ENCODE results near the gene CIRBP.

The CIRBP gene

DNA sequence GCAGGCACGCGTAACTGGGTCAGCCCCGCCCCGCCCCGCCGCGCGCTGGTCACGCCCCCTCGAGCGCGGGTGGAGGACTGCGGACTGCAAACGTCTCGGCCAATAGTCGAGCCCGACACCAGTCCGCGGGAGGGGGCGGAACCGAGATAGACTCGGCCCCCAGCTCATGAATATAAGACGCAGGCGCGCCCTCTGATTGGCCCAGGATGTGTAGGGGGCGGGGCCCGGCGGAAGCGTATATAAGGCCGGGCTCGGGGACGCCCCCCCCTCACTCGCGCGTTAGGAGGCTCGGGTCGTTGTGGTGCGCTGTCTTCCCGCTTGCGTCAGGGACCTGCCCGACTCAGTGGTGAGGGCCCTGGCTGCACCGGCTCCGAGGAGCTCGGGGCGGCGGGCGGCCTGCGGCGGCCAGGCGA, at the start of gene CIRBP:
Gene CIRBP, plus strand, starts transcription at position 268 of the 413 bp plus-strand sequence. CDS start 1,602 bp downstream, outside the sequence.
- DNase-seq: peak; percentile 99

DNA sequence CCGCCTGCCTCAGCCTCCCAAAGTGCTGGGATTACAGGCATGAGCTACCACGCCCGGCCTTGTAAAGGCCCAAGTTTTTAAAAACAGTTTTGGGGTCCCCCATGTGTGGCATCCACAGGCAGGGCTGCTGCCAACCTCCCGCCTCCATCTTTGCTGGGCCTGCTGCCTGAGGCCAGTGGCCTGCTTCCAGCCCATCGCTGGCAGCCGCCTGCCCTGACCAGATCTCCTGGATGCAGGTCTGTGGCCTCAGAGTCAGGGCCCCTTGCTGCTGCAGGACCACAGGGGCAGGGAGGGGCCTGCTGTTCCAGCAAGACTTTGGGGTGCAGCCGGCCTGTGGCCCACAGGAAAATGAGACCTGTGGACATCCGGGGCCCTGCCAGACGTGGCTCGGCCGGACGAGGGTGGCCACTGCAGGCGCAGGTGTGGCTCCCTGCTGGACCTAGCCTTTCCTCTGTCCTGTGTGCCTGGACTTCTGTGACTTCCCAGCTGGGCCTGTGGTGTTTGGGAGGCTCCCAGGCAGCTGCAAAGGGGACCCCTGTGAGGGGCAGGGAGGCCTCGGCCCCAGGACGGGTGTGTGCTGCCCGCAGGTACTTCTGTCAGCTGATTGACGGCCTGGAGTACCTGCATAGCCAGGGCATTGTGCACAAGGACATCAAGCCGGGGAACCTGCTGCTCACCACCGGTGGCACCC, 49.2 kb upstream of the CIRBP start:
- no peak for DNase-seq

DNA sequence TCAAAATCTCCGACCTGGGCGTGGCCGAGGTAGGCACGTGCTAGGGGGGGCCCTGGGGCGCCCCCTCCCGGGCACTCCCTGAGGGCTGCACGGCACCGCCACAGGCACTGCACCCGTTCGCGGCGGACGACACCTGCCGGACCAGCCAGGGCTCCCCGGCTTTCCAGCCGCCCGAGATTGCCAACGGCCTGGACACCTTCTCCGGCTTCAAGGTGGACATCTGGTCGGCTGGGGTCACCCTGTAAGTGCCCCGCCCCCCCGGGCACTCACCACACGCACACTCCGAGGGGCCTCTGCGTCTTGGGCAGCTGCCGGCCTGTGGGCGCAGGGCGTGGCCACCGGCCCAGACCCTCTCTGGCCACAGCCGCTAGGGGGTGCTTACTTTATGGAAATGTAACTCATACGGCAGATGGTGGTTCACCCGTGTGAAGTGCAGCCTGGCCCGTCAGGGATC, 48.6 kb upstream of the CIRBP start:
- no peak for DNase-seq

DNA sequence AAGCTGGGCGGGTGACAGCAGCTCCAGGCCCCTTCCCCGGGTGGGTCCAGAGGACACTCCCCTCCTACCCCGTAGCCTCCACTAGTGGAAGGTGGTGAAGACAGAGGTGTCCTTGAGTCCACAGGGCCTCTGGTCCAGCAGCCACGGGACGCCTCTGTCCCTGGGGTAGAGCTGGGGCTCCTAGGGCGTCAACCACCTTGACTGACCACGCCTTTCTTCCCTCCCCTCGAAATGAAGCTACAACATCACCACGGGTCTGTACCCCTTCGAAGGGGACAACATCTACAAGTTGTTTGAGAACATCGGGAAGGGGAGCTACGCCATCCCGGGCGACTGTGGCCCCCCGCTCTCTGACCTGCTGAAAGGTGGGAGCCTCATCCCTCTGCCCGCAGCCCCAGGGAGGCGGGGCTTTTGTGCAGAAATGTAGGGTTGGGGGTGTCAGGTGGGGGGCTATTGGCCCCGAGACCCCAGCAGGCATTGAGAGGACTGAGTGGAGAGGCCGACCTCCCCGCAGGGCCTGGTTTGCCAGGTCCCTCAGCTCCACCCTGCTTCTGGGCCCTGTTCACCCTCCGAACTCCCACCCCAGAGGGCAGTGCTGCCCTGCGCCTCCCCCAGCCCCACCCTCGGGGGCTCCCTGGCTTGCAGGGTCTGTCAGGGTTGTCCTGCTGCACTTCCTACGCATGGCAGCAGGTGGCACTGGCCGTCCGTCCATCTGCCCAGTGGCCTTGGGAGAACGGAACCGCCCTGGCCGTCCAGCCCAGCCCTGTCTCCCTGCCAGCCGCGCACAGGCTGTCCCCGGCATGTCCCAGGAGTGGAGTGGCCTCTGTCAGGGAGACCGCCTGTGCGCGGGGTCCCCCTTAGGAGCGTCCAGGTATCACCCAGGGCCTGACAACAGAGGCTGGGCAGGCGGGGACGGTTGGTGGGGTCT, 47.9 kb upstream of the CIRBP start:
- no peak for DNase-seq

DNA sequence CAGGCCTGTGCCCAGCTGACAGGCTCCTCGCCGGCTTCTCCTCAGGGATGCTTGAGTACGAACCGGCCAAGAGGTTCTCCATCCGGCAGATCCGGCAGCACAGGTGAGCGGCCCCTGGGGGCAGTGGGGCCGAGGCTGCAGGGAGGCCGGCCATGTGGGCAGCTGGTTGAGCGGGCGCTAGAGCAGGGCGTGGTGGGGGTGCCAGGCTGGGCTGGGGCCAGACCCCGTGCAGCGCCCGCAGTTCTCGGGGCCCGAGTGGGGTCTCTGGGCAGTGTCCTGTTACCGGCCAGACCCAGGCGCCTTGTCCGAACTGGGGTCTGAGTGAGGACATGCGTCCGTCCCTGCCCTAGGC, 47.3 kb upstream of the CIRBP start:
- DNase-seq: no peak

DNA sequence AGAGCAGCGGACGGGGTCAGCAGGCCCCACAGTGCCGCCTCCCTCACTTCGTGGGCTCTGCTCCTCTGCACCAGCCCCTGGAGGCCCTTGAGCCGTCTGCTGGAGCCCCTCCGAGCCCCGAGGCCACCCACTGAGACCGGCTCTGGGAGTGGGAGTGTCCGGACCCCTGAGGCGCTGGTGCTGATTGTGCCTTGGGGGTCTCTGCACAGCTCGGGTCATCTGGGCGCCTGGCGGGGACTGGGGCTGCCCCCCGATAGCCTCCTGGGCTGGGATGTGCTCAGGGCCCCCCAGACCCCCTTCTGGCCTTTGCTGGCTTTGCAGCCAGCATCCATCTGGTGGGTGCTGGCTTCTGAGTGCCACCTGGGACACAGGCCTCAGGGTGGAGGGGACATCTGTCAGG, 46.7 kb upstream of the CIRBP start:
- DNase-seq: no peak

DNA sequence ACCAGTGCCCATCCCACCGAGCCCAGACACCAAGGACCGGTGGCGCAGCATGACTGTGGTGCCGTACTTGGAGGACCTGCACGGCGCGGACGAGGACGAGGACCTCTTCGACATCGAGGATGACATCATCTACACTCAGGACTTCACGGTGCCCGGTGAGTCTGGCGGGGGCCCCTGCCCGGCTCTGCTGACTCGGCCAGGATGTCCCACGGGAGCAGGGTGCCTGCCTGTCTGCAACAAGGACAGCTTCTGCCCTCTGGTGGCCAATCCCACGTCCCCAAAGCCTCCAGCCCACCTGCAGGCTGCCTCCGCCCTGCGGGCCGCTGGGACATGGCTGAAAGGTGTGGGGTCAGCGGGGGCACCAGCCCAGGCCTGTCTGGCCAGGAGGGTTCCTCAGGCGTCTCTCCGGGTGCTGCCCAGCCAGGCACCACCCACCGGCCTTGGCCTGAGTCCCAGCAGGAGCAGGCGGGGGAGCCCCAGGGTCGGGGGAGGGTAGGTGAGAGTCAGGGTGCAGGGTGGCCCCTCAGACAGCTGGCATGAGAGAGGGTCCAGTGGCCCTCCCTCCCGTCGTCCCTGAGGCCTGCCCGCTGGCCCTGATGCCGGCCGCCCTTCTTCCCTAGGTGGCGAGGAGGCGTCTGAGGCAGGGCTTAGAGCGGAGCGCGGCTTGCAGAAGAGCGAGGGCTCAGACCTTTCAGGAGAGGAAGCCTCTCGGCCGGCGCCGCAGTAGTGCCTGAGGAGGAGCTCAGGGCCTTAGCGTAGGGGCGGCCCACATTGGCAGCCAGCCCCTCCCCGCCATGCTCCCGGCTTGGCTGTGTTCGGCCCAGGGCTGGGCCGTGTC, 45.9 kb upstream of the CIRBP start:
- no peak for DNase-seq

DNA sequence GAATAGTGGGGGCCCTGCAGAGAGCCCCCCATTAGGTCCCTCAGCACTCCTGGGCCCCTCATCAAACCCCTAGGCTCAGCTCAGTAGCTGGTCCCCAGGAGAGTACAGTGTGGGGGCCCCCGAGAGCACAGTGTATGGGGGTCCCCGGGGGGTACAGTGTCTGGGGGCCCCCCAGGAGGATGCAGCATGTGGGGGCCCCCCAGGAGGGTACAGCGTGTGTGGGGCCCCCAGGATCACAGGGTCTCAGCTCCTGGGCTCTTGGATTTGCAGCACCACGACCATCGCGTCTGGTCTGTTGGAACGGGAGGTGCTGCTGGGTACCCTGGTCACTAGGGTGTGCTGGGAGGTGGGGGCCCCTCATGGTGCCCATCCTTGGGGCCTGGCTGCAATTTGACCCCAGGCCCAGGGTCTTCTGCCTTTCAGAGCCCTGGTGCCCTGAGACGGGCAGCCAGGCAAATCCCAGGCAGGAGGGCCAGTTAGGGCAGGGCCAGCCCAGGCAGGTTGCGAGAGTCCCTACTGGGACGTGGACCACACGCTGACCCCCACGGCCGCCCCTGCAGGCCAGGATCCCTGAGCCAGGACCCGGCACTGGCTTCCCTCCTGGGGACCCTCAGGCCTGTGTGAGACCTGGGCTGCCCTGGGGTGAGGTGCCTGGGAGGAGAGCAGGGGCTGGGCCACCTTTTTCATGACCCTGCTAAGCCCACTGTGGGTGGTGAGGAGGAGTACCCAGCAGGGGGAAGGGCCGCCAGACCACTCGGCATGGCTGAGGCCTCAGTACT, 44.9 kb upstream of the CIRBP start:
- no peak for DNase-seq

DNA sequence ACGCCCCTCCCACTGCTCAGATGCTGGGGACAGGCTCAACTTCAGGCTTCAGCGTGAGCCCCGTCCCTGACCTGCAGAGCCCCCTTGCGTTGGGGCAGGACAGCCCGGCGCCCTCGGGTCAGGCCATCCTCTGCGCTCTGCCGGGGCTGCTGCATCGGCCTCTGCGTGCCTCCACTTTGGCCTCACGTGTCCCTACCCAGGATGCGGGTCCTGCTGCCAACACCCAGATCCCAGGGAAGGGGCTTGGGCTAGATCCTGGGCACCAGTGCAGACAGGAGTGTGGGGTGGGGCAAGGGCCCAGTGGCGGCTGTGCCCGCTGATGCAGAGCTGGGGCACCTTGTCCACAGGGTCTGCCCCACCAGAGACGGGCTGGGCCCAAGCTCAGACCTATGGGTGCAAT, 44.3 kb upstream of the CIRBP start:
- DNase-seq: no peak

DNA sequence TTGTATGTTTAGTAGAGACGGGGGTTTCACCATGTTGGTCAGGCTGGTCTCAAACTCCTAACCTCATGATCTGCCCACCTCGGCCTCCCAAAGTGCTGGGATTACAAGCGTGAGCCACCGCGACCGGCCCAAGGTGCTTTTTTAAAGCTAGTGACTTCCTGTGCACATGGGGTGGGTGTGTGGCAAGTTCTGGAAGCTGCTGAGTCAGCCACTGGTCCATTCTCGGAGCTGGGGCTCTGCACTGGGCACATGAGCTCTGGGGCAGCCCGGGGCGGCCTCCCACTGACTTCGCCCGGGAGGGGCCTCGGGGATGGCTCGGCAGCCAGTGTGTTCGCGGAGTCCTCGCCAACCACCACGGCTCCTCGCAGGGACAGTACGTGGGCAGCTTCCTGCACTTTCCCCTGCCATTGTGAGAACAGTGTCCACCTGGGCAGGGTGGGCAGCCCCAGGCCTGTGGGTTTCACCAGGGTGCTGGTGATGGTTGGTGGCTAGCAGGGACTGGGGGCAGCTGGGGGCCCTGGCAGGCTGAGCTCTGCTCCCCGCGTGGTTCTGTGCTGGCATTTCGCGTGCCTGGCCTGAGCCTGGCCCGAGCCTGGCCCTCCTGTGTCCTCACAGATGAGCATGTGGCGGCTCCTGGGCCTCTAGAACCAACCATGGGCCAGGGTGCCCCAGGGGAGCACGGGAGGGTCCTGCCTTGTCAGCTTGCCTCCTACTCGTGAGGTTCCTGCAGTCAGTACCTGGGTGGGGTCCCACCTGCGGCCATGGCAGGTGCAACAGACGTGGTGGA, 43.5 kb upstream of the CIRBP start:
- DNase-seq: no peak

DNA sequence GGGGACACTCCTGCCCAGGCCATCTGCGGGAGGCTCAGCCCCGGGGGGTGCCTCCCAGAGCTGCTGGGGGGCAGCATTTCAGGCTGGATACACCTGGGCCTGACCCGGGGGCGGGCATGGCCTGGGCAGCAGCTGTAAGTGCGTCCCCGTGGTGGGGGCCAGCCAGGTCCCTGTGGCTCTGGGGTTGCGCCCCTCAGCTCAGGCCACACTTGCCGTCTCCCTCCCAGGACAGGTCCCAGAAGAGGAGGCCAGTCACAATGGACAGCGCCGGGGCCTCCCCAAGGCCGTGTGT, 43.0 kb upstream of the CIRBP start:
- DNase-seq: no peak

DNA sequence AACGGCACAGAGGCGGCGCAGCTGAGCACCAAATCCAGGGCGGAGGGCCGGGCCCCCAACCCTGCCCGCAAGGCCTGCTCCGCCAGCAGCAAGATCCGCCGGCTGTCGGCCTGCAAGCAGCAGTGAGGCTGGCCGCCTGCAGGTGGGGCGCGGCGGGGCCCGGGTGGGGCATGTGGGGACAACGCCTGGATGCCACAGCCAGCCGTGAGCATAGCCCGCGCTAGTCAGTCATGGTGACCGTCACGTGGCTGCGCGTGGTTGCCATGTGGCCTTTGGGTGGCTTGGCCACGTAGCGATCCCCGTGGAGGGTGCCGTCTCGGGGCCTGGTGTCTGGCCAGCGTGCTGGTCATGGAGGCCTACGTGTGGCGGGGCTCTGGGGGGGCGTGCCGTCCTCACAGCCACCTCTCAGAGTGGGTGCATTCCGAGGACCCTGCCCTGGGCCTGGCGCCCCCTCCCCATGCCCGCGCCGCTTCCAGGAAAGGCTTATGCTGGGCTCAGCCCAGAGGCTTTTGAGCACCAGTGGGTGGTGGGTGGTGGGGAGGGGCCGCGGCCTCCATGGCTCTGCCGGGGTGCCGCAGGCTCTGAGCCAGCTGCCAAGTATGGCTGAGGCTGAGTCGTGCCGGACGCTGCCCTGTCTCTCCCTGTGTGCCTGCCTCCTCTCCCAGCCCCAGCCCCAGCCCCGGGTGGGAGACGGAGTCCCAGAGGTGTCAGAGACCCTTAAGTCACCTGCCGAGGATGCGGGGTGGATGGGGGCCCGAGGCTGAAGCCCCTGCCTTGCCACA, 42.4 kb upstream of the CIRBP start:
- DNase-seq: no peak

DNA sequence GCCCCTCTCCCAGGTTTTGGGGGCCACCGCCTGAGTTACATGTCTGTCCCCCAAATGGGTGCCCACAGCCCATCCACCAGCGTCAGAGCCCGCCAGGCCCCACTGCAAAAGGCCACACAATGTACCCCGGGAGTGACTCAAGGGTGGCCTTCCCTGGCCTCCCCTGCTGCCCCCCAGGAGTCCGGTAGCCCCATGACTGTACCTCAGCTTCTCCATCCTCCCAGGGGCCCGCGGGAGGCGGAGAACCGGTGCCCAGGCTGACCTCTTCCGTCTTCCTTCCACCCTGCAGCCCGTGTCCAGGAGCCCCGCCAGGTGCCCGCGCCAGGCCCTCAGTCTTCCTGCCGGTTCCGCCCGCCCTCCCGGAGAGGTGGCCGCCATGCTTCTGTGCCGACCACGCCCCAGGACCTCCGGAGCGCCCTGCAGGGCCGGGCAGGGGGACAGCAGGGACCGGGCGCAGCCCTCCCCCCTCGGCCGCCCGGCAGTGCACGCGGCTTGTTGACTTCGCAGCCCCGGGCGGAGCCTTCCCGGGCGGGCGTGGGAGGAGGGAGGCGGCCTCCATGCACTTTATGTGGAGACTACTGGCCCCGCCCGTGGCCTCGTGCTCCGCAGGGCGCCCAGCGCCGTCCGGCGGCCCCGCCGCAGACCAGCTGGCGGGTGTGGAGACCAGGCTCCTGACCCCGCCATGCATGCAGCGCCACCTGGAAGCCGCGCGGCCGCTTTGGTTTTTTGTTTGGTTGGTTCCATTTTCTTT, 41.7 kb upstream of the CIRBP start:
- DNase-seq: no peak

DNA sequence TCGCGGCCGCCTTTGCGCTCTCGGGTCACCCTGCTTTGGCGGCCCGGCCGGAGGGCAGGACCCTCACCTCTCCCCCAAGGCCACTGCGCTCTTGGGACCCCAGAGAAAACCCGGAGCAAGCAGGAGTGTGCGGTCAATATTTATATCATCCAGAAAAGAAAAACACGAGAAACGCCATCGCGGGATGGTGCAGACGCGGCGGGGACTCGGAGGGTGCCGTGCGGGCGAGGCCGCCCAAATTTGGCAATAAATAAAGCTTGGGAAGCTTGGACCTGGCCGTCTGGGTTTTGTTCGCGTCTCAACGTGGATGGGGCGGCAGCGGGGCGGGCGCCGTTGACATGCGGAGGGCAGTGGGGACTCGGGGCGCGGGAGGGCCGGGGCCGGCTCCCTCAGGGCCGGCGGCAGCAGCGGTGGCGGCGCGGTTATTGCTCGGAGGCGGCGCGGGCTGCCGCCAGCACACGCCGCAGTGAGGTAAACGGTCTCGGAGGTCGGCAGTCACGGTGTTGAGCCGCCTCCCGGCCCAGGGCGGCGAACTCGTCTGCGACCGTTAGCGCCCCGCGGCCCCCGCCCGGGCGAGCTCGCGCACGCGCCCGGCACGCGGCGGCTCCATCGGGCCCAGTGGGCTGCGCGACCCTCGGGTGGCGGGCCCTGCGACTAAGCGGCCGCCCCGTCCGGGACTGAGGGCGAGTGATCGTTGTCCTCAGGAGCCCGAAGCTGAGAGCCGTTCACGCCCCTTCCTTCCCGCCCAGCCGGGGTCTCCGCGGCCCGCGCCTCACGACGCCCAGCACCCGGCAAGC, 40.8 kb upstream of the CIRBP start:
- no peak for DNase-seq

DNA sequence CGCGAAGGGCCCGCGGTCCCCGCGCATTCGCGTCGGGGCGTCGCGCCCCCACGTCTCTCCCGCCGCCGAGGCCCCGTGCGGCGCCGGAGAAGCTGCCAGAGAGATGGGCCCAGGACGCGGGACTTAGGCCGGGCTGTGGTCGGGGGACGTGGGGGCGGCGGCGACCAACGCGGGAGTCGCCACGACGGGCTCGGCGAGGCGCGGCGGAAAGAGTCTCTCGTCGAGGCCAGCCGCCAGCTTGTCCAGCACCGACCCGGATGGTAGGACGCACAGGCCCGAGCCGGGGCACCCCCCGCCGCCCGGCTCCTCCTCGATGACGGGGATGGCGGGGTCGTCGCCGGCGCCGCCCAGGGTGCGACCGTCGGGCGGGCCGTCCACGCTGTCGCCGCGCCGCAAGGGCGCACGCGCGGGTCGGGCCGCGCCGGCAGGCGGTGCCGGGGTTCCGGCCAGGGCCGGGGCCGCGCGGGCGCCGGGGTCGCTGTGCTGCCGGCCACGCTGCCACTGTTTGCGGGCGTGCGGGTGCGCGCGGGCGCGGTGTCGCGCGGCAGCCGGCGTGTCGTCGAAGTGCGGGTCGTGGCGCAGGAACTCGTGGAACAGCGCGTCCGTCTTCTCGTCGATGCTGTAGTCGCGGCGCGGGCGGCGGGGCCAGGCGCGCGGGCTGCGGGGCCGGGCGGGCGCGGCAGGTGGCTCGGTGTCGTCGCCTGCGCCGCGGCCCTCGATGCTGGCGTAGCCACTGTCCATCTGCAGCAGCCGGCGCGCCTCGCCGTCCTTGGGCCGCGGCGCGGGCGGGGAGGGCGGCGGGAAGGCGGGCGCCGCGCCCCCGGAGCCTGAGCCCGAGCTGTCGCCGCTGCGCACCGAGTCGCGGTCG, 39.8 kb upstream of the CIRBP start:
- no peak for DNase-seq

DNA sequence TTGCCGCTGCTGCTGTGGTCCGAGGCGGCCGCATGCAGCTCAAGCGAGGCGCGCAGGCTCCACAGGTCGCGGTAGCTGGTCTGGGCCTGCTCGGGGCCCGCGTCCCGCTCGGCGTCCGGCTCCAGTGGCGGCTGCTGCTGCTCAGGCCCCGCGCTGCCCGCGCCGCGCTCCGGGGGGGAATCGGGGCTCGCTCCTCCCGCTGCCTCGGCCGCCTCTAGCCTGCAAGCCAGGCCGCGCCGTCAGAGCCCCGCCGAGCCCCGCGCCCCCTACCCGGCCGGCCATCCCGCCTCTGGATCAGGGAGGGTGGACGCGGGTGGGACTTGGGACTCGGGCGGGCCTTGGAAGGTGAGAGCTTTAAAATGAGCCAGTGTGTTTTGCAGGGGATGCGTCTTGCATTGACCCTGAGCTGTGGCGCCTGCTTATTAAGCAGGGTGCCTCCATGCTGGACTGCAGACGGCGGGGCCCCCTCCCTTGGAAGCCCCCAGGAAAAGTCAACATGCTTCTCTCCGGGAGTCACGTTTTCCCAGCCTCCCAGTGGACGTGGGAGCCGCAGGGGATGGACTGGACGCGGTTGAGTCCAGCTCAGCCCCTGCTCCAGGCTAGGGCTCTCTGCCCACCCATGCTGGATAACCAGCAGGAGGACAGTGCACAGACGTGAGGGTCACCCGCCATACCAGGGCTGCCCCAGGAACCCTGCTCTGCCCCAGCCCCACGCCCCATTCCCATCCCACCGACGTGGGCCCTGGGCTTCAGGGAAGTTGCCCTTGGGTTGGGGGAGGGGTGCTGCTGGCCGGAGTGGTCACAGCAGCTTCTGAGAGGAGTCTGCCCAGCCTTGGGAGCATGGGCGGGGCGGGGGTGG, 39.0 kb upstream of the CIRBP start:
- no peak for DNase-seq

DNA sequence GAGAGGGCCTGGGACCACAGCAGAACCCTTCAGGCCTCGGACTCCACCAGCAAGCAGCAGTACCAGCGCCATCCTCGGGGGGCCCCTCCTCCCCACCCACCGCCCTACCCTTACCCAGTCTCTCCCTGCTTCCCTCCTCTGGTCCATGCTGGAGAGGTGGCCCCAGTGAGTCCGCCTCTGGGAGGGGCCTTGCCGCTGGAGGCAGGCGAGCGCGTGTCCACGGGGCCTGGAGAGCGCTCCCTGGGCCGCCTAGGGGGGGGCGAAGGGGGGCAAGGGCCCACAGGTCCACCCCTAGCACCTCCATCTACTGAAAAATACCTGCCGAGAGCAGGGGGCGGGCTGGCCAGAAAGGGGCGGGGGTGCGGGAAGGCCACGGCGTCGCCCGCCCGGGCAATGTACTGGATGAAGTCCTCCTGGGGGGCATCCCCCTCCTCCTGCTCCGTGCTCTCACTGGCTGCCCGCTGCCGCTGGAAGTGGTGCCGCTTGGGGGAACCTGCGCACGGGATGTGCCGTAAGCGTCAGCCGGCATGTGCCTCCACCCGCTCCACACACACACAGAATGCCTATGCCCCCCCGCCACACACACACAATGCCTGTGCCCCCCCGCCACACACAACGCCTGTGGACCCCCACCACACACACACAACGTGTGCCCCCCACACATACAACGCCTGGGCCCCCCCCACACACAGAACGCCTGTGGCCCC, 38.2 kb upstream of the CIRBP start:
- DNase-seq: no peak
